Testis (tissue), 2 donors: ENCODE data around the gene ALG9.
"Not testable (repeated sequence)": the region's sequence is repeated elsewhere in the genome, so short reads cannot be mapped to it uniquely, and the experiment has no call there.

Experiments used
- CTCF ChIP-seq, 3 experiments: fragments of 450-650 bp in 2 of 3; fragments of 200-600 bp in 1 of 3; sonication (generic) in 1 of 3; IDR thresholded peaks; one replicate each; pipeline ENCODE4 v1.5.1; 2016 to 2019; ENCODE audit warnings: antibody characterized with exemption in 3 of 3, mild to moderate bottlenecking in 2 of 3, moderate library complexity in 1 of 3
- POLR2A ChIP-seq: fragments of 450-650 bp; IDR thresholded peaks from one replicate; pipeline ENCODE4 v1.6.1; 2017; ENCODE audit warnings: antibody characterized with exemption, mild to moderate bottlenecking, moderate library complexity

GRCh38 chr11:111784311-111784710, 87.1 kb downstream of the ALG9 start:
- not testable (repeated sequence) for TF ChIP-seq CTCF (IDR thresholded peaks at IDR 0.05); POLR2A
